ENCODE measurements around the gene CTBP2. TPM values are rescaled to one million over a fixed set of nuclear protein-coding genes. Genes with fewer than 3 reads are reported as not detected.
A peak's percentile ranks its signal among the peaks of the same experiment; 100 is the strongest.

The CTBP2 gene
- total RNA-seq, 3 donors from 2014 or later (not counting 1 experiment from before 2014, with no cell fraction given), result 120 to 179 (median 124) TPM

DNA sequence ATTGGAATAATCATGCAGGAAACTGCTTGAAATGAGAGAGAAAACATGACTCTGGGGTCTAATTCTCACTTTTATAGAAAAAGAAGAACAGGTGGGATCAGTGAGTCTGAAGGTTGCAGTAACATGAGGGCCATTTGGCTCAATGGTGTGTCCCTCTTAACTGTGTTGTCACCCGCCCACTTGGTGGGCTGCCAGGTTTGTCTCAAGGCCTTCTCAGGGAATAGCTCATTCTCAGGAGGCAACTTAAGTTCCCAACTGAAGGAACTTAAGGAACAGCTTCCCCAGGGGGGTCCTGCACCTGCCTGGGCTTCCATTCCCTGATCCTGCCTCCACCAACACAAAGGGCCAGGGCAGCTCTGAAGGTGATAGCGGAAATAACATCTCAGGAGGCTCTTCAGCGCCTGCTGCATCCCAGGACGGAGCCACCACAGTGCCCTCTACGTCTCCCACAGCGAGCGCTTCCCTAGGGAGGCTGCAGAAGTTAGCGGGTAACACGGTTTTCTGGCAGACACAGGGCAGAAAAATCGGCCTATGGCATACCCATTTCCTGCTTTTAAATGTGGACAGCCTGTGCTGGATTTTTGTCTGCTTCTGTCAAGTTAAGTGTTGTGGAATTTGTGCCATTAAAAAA is 129.7 kb downstream of the CTBP2 start:
- Histone ChIP-seq H3K4me1 (ENCODE audit: control insufficient read depth, insufficient read depth, low read length) (peaks cover 7% of the 10 kb centered on the region), H3K4me3 (ENCODE audit: low read length) (no peak overlapping the region), H3K27me3 (ENCODE audit: control insufficient read depth, insufficient read depth, low read length) (no peaks in the 10 kb centered on the region), H3K9me3 (ENCODE audit: control insufficient read depth, insufficient read depth, low read length) (no peaks in the 10 kb centered on the region), H3K27ac (ENCODE audit: low read length) (no peak overlapping the region), H3K36me3 (ENCODE audit: control insufficient read depth, insufficient read depth, low read length) (peaks cover 17% of the 10 kb centered on the region)
- TF ChIP-seq, protein P1, sequence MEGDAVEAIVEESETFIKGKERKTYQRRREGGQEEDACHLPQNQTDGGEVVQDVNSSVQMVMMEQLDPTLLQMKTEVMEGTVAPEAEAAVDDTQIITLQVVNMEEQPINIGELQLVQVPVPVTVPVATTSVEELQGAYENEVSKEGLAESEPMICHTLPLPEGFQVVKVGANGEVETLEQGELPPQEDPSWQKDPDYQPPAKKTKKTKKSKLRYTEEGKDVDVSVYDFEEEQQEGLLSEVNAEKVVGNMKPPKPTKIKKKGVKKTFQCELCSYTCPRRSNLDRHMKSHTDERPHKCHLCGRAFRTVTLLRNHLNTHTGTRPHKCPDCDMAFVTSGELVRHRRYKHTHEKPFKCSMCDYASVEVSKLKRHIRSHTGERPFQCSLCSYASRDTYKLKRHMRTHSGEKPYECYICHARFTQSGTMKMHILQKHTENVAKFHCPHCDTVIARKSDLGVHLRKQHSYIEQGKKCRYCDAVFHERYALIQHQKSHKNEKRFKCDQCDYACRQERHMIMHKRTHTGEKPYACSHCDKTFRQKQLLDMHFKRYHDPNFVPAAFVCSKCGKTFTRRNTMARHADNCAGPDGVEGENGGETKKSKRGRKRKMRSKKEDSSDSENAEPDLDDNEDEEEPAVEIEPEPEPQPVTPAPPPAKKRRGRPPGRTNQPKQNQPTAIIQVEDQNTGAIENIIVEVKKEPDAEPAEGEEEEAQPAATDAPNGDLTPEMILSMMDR (IDR thresholded peaks at IDR 0.05), result no peak
- intact Hi-C loops (cut with micrococcal nuclease), result no loop called here
- no peaks in the 10 kb centered on the region for H3K9me3 Mint-ChIP-seq
- H3K4me1 Mint-ChIP-seq, result peaks cover 63 to 74% of the 10 kb centered on the region in 2 donors
- no peak for ATAC-seq
- H3K27me3 Mint-ChIP-seq (ENCODE audit: low read depth in 2 of 2), result no peaks in the 10 kb centered on the region
- WGBS (ENCODE audit: insufficient coverage), result 79% methylated on average over 9 of the region's 10 CpGs
- no peak for DNase-seq
- H3K36me3 Mint-ChIP-seq, result no peaks in the 10 kb centered on the region
- H3K27ac Mint-ChIP-seq, result peak overlapping the region; percentile 78 to 81
- no peak overlapping the region for H3K4me3 Mint-ChIP-seq

DNA sequence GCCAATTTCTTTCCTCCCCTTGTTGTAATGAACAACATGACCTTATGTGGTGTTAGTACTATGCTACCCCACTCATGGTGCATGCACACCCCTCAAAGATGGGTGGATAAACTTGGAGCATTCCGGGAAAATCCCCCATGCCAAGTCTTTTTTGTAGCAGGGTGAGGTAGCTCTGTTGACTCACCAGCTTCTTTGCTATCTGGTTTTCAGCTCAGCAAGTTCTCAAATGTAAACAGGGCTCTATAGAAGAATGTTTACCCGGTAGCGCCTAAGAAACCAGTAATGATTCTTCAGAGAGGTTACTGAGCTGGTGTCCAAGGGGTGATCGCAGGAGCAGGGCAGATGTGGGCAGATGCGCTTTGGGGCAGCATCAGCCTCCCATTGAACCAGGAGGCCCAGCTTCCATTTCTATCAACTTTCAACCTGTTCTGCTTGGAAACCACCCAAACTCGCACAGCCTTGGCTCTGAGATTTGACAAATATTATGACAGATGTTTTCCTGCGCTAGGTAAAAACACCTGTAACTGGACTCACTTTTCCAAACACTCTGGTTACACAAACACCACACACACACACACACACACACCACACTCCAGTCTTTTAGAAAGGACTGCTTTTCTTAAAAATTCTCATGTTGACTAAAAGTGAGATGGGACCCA is 130.7 kb downstream of the CTBP2 start:
- Histone ChIP-seq H3K36me3 (ENCODE audit: control insufficient read depth, insufficient read depth, low read length) (peaks cover 17% of the 10 kb centered on the region), H3K27me3 (ENCODE audit: control insufficient read depth, insufficient read depth, low read length) (no peaks in the 10 kb centered on the region), H3K9me3 (ENCODE audit: control insufficient read depth, insufficient read depth, low read length) (no peaks in the 10 kb centered on the region), H3K4me1 (ENCODE audit: control insufficient read depth, insufficient read depth, low read length) (peaks cover 7% of the 10 kb centered on the region), H3K4me3 (ENCODE audit: low read length) (no peak overlapping the region), H3K27ac (ENCODE audit: low read length) (no peak overlapping the region)
- Mint-ChIP-seq H3K4me3 (no peak overlapping the region), H3K9me3 (no peaks in the 10 kb centered on the region), H3K27me3 (ENCODE audit: low read depth in 2 of 2) (no peaks in the 10 kb centered on the region), H3K4me1 (peaks cover 63 to 74% of the 10 kb centered on the region in 2 donors), H3K36me3 (no peaks in the 10 kb centered on the region), H3K27ac (peak overlapping the region; percentile 78 to 81)
- WGBS (ENCODE audit: insufficient coverage), result 95% methylated on average over 7 of the region's 7 CpGs
- DNase-seq, result no peak
- intact Hi-C loops (cut with micrococcal nuclease), result no loop called here
- TF ChIP-seq, protein P1 (IDR thresholded peaks at IDR 0.05), result no peak
- ATAC-seq, result no peak

DNA sequence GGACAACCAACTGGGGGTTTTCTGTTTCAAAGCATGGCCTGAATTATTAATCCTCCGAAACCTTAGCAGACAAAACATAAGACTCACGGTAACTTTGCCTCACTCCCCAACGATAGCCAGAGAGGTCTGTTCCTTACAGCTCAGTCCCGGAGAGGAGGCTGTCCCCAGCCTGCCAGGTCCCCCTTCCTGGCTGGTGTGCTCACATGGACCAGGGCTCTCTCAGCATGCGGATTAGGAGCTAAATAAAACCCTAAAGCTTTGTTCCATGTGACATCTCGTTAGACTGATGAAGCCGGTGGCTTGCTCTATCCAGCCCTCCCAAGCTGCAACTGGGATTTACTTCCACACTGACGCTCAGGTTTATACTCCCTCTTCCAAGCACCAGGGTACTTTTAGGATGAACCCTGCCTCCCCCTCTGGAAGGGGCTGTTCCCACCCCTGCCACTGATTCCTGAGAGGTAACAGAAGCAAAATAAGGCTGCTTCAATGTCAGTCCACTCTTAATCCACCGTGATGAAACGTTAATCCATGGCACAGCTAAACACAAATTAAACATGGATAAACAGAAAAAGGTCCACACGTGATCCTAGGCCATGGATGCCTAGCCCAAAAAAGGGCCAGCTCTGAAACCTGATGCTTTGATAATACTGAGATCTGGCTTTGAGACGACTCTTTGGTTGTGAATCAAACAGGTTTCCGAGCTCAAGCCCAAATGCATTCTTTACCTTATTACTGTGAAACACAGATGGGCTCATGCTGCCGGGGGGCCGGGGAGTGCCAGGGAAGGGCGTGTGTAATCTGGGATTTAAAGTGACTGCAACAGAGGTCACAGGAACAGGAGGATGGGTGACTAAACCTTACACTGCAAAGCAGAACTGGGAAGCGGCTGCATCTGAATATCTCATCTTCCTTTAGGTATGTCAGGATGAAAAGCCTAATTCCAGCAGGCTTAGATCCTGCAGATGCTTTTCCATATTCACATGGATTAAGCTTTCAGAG is 132.2 kb downstream of the CTBP2 start:
- Mint-ChIP-seq H3K36me3 (no peaks in the 10 kb centered on the region), H3K27me3 (ENCODE audit: low read depth in 2 of 2) (no peaks in the 10 kb centered on the region), H3K4me3 (no peak overlapping the region), H3K27ac (peak overlapping the region; percentile 56 to 75), H3K4me1 (peaks cover 62 to 76% of the 10 kb centered on the region in 2 donors), H3K9me3 (no peaks in the 10 kb centered on the region)
- H3K36me3 ChIP-seq (ENCODE audit: control insufficient read depth, insufficient read depth, low read length), result peaks cover 16% of the 10 kb centered on the region
- ATAC-seq (no peak), DNase-seq (no peak)
- H3K4me1 ChIP-seq (ENCODE audit: control insufficient read depth, insufficient read depth, low read length), result peaks cover 10% of the 10 kb centered on the region
- intact Hi-C loops (cut with micrococcal nuclease), result no loop called here
- no peak overlapping the region for H3K27ac ChIP-seq (ENCODE audit: low read length)
- 91% methylated on average over 17 of the region's 17 CpGs for whole genome bisulfite sequencing (ENCODE audit: insufficient coverage)
- no peaks in the 10 kb centered on the region for H3K27me3 ChIP-seq (ENCODE audit: control insufficient read depth, insufficient read depth, low read length)
- no peak overlapping the region for H3K4me3 ChIP-seq (ENCODE audit: low read length)
- TF ChIP-seq, protein P1 (IDR thresholded peaks at IDR 0.05), result no peak
- H3K9me3 ChIP-seq (ENCODE audit: control insufficient read depth, insufficient read depth, low read length), result no peaks in the 10 kb centered on the region

Data from natural killer cell (primary cell).